IMR-90 (cell line): ENCODE measurements around the gene GGNBP2. TPM values are rescaled to one million over a fixed set of nuclear protein-coding genes. Genes with fewer than 3 reads are reported as not detected.

ENCODE experiments used
- ATAC-seq: fragments of 200-7000 bp; cut with Tn5 transposase; 2 replicates; pipeline ENCODE4 v1.9.1; 2020; ENCODE audit warnings: low read depth, mild to moderate bottlenecking, moderate library complexity
- BruUV-seq: library from RNA; stranded (reverse); fragments of 400-500 nt; replicated peaks from 2 replicates; lab custom pipeline; 2021; lab: Mats Ljungman, UMichigan
- CTCF ChIA-PET: fragments of 300-600 bp; formaldehyde crosslinking; extraction: SDS; loops from one replicate; lab custom pipeline; 2021; ENCODE audit warnings: antibody characterized with exemption; lab: Yijun Ruan, JAX
- POLR2A ChIA-PET: fragments of 300-600 bp; sonication (Branson Sonifier 250); formaldehyde crosslinking; loops from one replicate; lab custom pipeline; 2022; ENCODE audit warnings: antibody characterized with exemption; ENCODE audit not compliant: unreplicated experiment; lab: Charles Lee
- DNase-seq: peaks from one replicate; pipeline ENCODE4 v3.0.0; 2013
- H2AFZ ChIP-seq: replicated peaks from 2 replicates; pipeline ENCODE3; 2013; ENCODE audit warnings: low read length, mild to moderate bottlenecking; ENCODE audit not compliant: poor library complexity
- H2AK5ac ChIP-seq: 2 replicates; pipeline ENCODE4 v1.6.1; 2013; ENCODE audit warnings: low read depth, low read length, inconsistent platforms
- H2AK9ac ChIP-seq: replicated peaks from 2 replicates; pipeline ENCODE3; 2013; ENCODE audit warnings: mild to moderate bottlenecking, low read depth, low read length, moderate library complexity; ENCODE audit not compliant: poor library complexity
- H2BK120ac ChIP-seq: 2 replicates; pipeline ENCODE4 v1.6.1; 2013; ENCODE audit warnings: low read depth, low read length, inconsistent platforms
- H2BK15ac ChIP-seq: 3 replicates; pipeline ENCODE4 v1.6.1; 2013; ENCODE audit warnings: low read depth, low read length, inconsistent platforms
- H2BK20ac ChIP-seq: 2 replicates; pipeline ENCODE4 v1.6.1; 2013; ENCODE audit warnings: low read depth, mild to moderate bottlenecking, inconsistent platforms, low read length, moderate library complexity
- H2BK5ac ChIP-seq: 2 replicates; pipeline ENCODE4 v1.6.1; 2013; ENCODE audit warnings: mild to moderate bottlenecking, low read depth, low read length, inconsistent platforms; ENCODE audit not compliant: poor library complexity, severe bottlenecking
- H3K14ac ChIP-seq: replicated peaks from 2 replicates; pipeline ENCODE4 v1.6.1; 2013; ENCODE audit warnings: low read depth, low read length, inconsistent platforms
- H3K18ac ChIP-seq: 2 replicates; pipeline ENCODE4 v1.6.1; 2013; ENCODE audit warnings: low read depth, low read length, control low read depth
- H3K23ac ChIP-seq: 2 replicates; pipeline ENCODE4 v1.6.1; 2013; ENCODE audit warnings: low read depth, low read length, inconsistent platforms
- H3K27ac ChIP-seq: 2 replicates; pipeline ENCODE4 v1.5.1; 2013; ENCODE audit warnings: mild to moderate bottlenecking, control low read depth, low read length; ENCODE audit not compliant: insufficient read depth
- H3K27me3 ChIP-seq: 2 replicates; pipeline ENCODE4 v1.6.1; 2013; ENCODE audit warnings: low read length; ENCODE audit not compliant: control insufficient read depth, insufficient read depth
- H3K36me3 ChIP-seq: 2 replicates; pipeline ENCODE4 v1.6.1; 2013; ENCODE audit warnings: low read length, mixed read lengths; ENCODE audit not compliant: control insufficient read depth, insufficient read depth
- H3K4ac ChIP-seq: 2 replicates; pipeline ENCODE4 v1.6.1; 2013; ENCODE audit warnings: low read depth, low read length, inconsistent platforms
- H3K4me1 ChIP-seq: 2 replicates; pipeline ENCODE4 v1.6.1; 2013; ENCODE audit warnings: low read length, mixed read lengths; ENCODE audit not compliant: control insufficient read depth, insufficient read depth
- H3K4me2 ChIP-seq: 2 replicates; pipeline ENCODE4 v1.6.1; 2013; ENCODE audit warnings: low read depth, mild to moderate bottlenecking, control low read depth, low read length, moderate library complexity
- H3K4me3 ChIP-seq: 2 replicates; pipeline ENCODE4 v1.5.1; 2013; ENCODE audit warnings: low read depth, mild to moderate bottlenecking, control low read depth, low read length, moderate library complexity; ENCODE audit not compliant: insufficient read depth
- H3K56ac ChIP-seq: 2 replicates; pipeline ENCODE4 v1.6.1; 2013; ENCODE audit warnings: low read length, inconsistent platforms; ENCODE audit not compliant: insufficient read depth; ENCODE audit errors: extremely low read depth
- H3K79me1 ChIP-seq, 2 experiments: 2 replicates each; pipeline ENCODE4 v1.6.1; 2013; ENCODE audit warnings: low read length in 2 of 2, inconsistent platforms in 1 of 2, low read depth in 1 of 2
- H3K9ac ChIP-seq: 2 replicates; pipeline ENCODE4 v1.6.1; 2013; ENCODE audit warnings: low read depth, low read length, control low read depth
- H3K9me1 ChIP-seq: 2 replicates; pipeline ENCODE4 v1.6.1; 2013; ENCODE audit warnings: low read length, inconsistent platforms; ENCODE audit not compliant: insufficient read depth
- H3K9me3 ChIP-seq: 2 replicates; pipeline ENCODE4 v1.6.1; 2013; ENCODE audit warnings: low read length; ENCODE audit not compliant: control insufficient read depth, insufficient read depth
- H4K20me1 ChIP-seq: 2 replicates; pipeline ENCODE4 v1.6.1; 2013; ENCODE audit warnings: low read length, inconsistent platforms; ENCODE audit not compliant: insufficient read depth
- H4K5ac ChIP-seq: 2 replicates; pipeline ENCODE4 v1.6.1; 2013; ENCODE audit warnings: mild to moderate bottlenecking, low read depth, low read length, control low read depth
- H4K8ac ChIP-seq, 2 experiments: 2 replicates each; pipeline ENCODE4 v1.6.1; 2013; ENCODE audit warnings: low read depth in 2 of 2, low read length in 2 of 2, control low read depth in 1 of 2, inconsistent platforms in 1 of 2
- H4K91ac ChIP-seq: 2 replicates; pipeline ENCODE4 v1.6.1; 2013; ENCODE audit warnings: low read depth, low read length, inconsistent platforms; ENCODE audit not compliant: insufficient read depth
- BHLHE40 ChIP-seq: fragments of 150-350 bp; IDR thresholded peaks from 2 replicates; pipeline ENCODE4 v1.6.1; 2016; ENCODE audit warnings: mild to moderate bottlenecking, low read depth, low read length
- CEBPB ChIP-seq: IDR thresholded peaks from 2 replicates; pipeline ENCODE4 v1.6.1; 2012; ENCODE audit warnings: low read depth, low read length, improper control_type of control experiment
- CHD1 ChIP-seq: IDR thresholded peaks from 2 replicates; pipeline ENCODE4 v1.6.1; 2012; ENCODE audit warnings: low read depth, low read length, improper control_type of control experiment
- CTCF ChIP-seq: conservative IDR thresholded peaks from 2 replicates; pipeline ENCODE4 v1.5.1; 2012; ENCODE audit warnings: mild to moderate bottlenecking, low read depth, low read length, improper control_type of control experiment
- FOS ChIP-seq: fragments of 150-350 bp; IDR thresholded peaks from 2 replicates; pipeline ENCODE4 v1.6.1; 2016; ENCODE audit warnings: low read depth, low read length
- MAFK ChIP-seq: IDR thresholded peaks from 2 replicates; pipeline ENCODE4 v1.6.1; 2012; ENCODE audit warnings: low read depth, low read length, improper control_type of control experiment
- MXI1 ChIP-seq: IDR thresholded peaks from 2 replicates; pipeline ENCODE4 v1.6.1; 2012; ENCODE audit warnings: low read depth, mild to moderate bottlenecking, low read length, moderate library complexity, borderline replicate concordance
- POLR2A ChIP-seq: IDR thresholded peaks from 2 replicates; pipeline ENCODE4 v1.6.1; 2012; ENCODE audit warnings: mild to moderate bottlenecking, low read depth, low read length
- RFX5 ChIP-seq: IDR thresholded peaks from 2 replicates; pipeline ENCODE4 v1.8.0; 2012; ENCODE audit warnings: low read depth, mild to moderate bottlenecking, low read length, moderate library complexity
- WGBS, 2 experiments: methylation state at CpG; one replicate each; pipeline versions ENCODE4 v1.1.5 to v1.1.7; 2013; ENCODE audit warnings: missing lambda C conversion rate in 2 of 2; ENCODE audit not compliant: insufficient read length in 1 of 2; ENCODE audit errors: extremely low coverage in 2 of 2; 5-methylcytosine and 5-hydroxymethylcytosine counted together
- dilution Hi-C: fragments of 300-500 bp; cut with HindIII; formaldehyde crosslinking; loops from one replicate; pipeline ENCODE4 v1.14.3; 2018; ENCODE audit warnings: low sequenced_read_pairs; ENCODE audit not compliant: unreplicated experiment
- in situ Hi-C: fragments of 300-500 bp; cut with MboI; formaldehyde crosslinking; loops from 3 replicates; pipeline ENCODE4 v1.14.3; 2019; ENCODE audit warnings: low sequenced_read_pairs, inconsistent platforms, mixed read lengths
- intact Hi-C: fragments of 100-400 bp; cut with micrococcal nuclease; formaldehyde crosslinking; loops from 2 replicates; pipeline ENCODE4 v1.10.0; 2022
- polyA plus RNA-seq, 3 experiments: library from polyadenylated mRNA; depleted of rRNA; stranded (reverse); fragments of >200 nt; gene quantifications; 2 replicates each; pipeline ENCODE4 v1.2.3, GENCODE V29; 2012; ENCODE audit warnings: low replicate concordance in 1 of 3
- total RNA-seq: library from RNA; depleted of rRNA; stranded (reverse); fragments of >200 nt; gene quantifications from 2 replicates; pipeline ENCODE4 v1.2.3, GENCODE V29; 2012

The GGNBP2 gene
- total and polyA plus RNA-seq, 2 of the 4 experiments (the other 2 are of a cell fraction), result 40.7 to 56.2 TPM

- H3K79me1 ChIP-seq, result peaks cover 13 to 31% of the 10 kb centered on the region in 2 experiments; a peak in 3 of 4 replicates
- H4K91ac ChIP-seq, result peak overlapping the region; percentile 97
- DNase-seq, result no peak
- 0% methylated on average over 4 of the region's 38 CpGs; no CpG with 5 or more reads in 1 of the 2 experiments for WGBS, 2 experiments
- H2AK5ac ChIP-seq, result peak overlapping the region; percentile 88
- H3K9me3 ChIP-seq, result no peaks in the 10 kb centered on the region
- H3K18ac ChIP-seq, result peak overlapping the region; percentile 95
- no peaks in the 10 kb centered on the region for H3K9me1 ChIP-seq
- ChIA-PET CTCF (no interaction called here), POLR2A (interaction anchor here (0.5 to 0.8 kb wide), 4 partner anchors 23 to 428 kb away, joined by 3 to 9 read pairs (median 4); no protein-coding TSS in a partner anchor)
- intact Hi-C loops (no loop called here), dilution Hi-C loops (no loop called here), in situ Hi-C loops (no loop called here)
- peaks cover 3% of the 10 kb centered on the region; the same call in 1 of the 2 replicates for H3K36me3 ChIP-seq
- peak overlapping the region; percentile 98 for H2AK9ac ChIP-seq
- H3K4ac ChIP-seq, result peak overlapping the region; percentile 98
- H3K27me3 ChIP-seq, result no peaks in the 10 kb centered on the region
- peak overlapping the region; percentile 91; the same call in 1 of the 2 replicates for H3K23ac ChIP-seq
- ATAC-seq, result peak; percentile 52
- no peaks in the 10 kb centered on the region; the same call in 1 of the 2 replicates for H3K4me1 ChIP-seq
- peak overlapping the region; percentile 77 to 93 for H4K8ac ChIP-seq
- peak overlapping the region; percentile 92; the same call in 1 of the 2 replicates for H3K56ac ChIP-seq
- H4K20me1 ChIP-seq, result peaks cover 46% of the 10 kb centered on the region
- BruUV-seq, result no TSS peak
- H2BK120ac ChIP-seq, result no peak overlapping the region
- peak overlapping the region; percentile 80 for H4K5ac ChIP-seq
- H2BK5ac ChIP-seq, result peak overlapping the region; percentile 94
- H2BK15ac ChIP-seq, result no peak overlapping the region
- peak overlapping the region; percentile 91 for H3K14ac ChIP-seq
- H2BK20ac ChIP-seq, result no peak overlapping the region
- peak overlapping the region; percentile 67 for H3K4me2 ChIP-seq
- H3K9ac ChIP-seq, result peak overlapping the region; percentile 96
- TF ChIP-seq FOS (no peak), POLR2A (peak; percentile 24; the same call in 1 of the 2 replicates), CTCF (no peak), MAFK (no peak), BHLHE40 (no peak), CEBPB (no peak), RFX5 (no peak), MXI1 (0 out of 2 replicates have a peak, but pooled peaks have one; percentile 3), CHD1 (no peak)
- peak overlapping the region; percentile 97 for H3K4me3 ChIP-seq
- H2AFZ ChIP-seq, result peak overlapping the region; percentile 99
- H3K27ac ChIP-seq, result peak overlapping the region; percentile 98
Measured at GRCh38 chr17:36545077-36545464, 352 bp downstream of the GGNBP2 start.
